ENCODE measurements around the gene CHST13. TPM values are rescaled to one million over a fixed set of nuclear protein-coding genes. Genes with fewer than 3 reads are reported as not detected.

Gene CHST13
- total and polyA plus RNA-seq, 4 donors, result 0.28 to 0.44 (median 0.30) TPM; not detected in 1

- DNase-seq (ENCODE audit: low read depth in 4 of 6, low spot score in 6 of 6), result peak in 1 of 6 donors; percentile 56
- 56% methylated on average over 17 of the region's 17 CpGs for WGBS (ENCODE audit: insufficient coverage)
- Histone ChIP-seq H3K27ac (ENCODE audit: low read depth, low read length) (no peak overlapping the region), H3K27me3 (ENCODE audit: control insufficient read depth, insufficient read depth, low read length) (no peaks in the 10 kb centered on the region), H3K4me3 (ENCODE audit: low read depth, low read length) (no peak overlapping the region), H3K4me1 (ENCODE audit: control insufficient read depth, insufficient read depth, low read length) (peaks cover 16% of the 10 kb centered on the region), H3K36me3 (ENCODE audit: control insufficient read depth, insufficient read depth, low read length) (no peaks in the 10 kb centered on the region), H3K9me3 (ENCODE audit: control insufficient read depth, insufficient read depth, low read length) (no peaks in the 10 kb centered on the region)
Observed at GRCh38 chr3:126487151-126487771, 36.7 kb upstream of the CHST13 start.

GRCh38 chr3:126488185-126488584, 35.8 kb upstream of the CHST13 start:
- H3K4me3 ChIP-seq (ENCODE audit: low read depth, low read length), result no peak overlapping the region
- no peak overlapping the region for H3K27ac ChIP-seq (ENCODE audit: low read depth, low read length)
- no peak for DNase-seq (ENCODE audit: low read depth in 4 of 6, low spot score in 6 of 6)
- H3K4me1 ChIP-seq (ENCODE audit: control insufficient read depth, insufficient read depth, low read length), result peaks cover 15% of the 10 kb centered on the region
- 90% methylated on average over 14 of the region's 14 CpGs for WGBS (ENCODE audit: insufficient coverage)
- no peaks in the 10 kb centered on the region for H3K27me3 ChIP-seq (ENCODE audit: control insufficient read depth, insufficient read depth, low read length)
- H3K36me3 ChIP-seq (ENCODE audit: control insufficient read depth, insufficient read depth, low read length), result no peaks in the 10 kb centered on the region
- no peaks in the 10 kb centered on the region for H3K9me3 ChIP-seq (ENCODE audit: control insufficient read depth, insufficient read depth, low read length)

- Histone ChIP-seq H3K27ac (ENCODE audit: low read depth, low read length) (no peak overlapping the region), H3K4me3 (ENCODE audit: low read depth, low read length) (no peak overlapping the region), H3K36me3 (ENCODE audit: control insufficient read depth, insufficient read depth, low read length) (no peaks in the 10 kb centered on the region), H3K9me3 (ENCODE audit: control insufficient read depth, insufficient read depth, low read length) (no peaks in the 10 kb centered on the region), H3K27me3 (ENCODE audit: control insufficient read depth, insufficient read depth, low read length) (no peaks in the 10 kb centered on the region), H3K4me1 (ENCODE audit: control insufficient read depth, insufficient read depth, low read length) (peaks cover 19% of the 10 kb centered on the region)
- 96% methylated on average over 13 of the region's 16 CpGs for WGBS (ENCODE audit: insufficient coverage)
- DNase-seq (ENCODE audit: low read depth in 4 of 6, low spot score in 6 of 6), result no peak
Observed at GRCh38 chr3:126488886-126489569, 34.9 kb upstream of the CHST13 start.

- Histone ChIP-seq H3K4me3 (ENCODE audit: low read depth, low read length) (no peak overlapping the region), H3K4me1 (ENCODE audit: control insufficient read depth, insufficient read depth, low read length) (peaks cover 26% of the 10 kb centered on the region), H3K9me3 (ENCODE audit: control insufficient read depth, insufficient read depth, low read length) (no peaks in the 10 kb centered on the region), H3K36me3 (ENCODE audit: control insufficient read depth, insufficient read depth, low read length) (peaks cover under 1% of the 10 kb centered on the region), H3K27me3 (ENCODE audit: control insufficient read depth, insufficient read depth, low read length) (no peaks in the 10 kb centered on the region), H3K27ac (ENCODE audit: low read depth, low read length) (no peak overlapping the region)
- no peak for DNase-seq (ENCODE audit: low read depth in 4 of 6, low spot score in 6 of 6)
- 84% methylated on average over 6 of the region's 6 CpGs for WGBS (ENCODE audit: insufficient coverage)
Observed at GRCh38 chr3:126490619-126491018, 33.3 kb upstream of the CHST13 start.

- DNase-seq (ENCODE audit: low read depth in 4 of 6, low spot score in 6 of 6), result no peak
- Histone ChIP-seq H3K4me1 (ENCODE audit: control insufficient read depth, insufficient read depth, low read length) (peaks cover 23% of the 10 kb centered on the region), H3K27ac (ENCODE audit: low read depth, low read length) (no peak overlapping the region), H3K4me3 (ENCODE audit: low read depth, low read length) (no peak overlapping the region), H3K27me3 (ENCODE audit: control insufficient read depth, insufficient read depth, low read length) (no peaks in the 10 kb centered on the region), H3K9me3 (ENCODE audit: control insufficient read depth, insufficient read depth, low read length) (no peaks in the 10 kb centered on the region), H3K36me3 (ENCODE audit: control insufficient read depth, insufficient read depth, low read length) (peaks cover 3% of the 10 kb centered on the region)
- 93% methylated on average over 14 of the region's 21 CpGs for WGBS (ENCODE audit: insufficient coverage)
Observed at GRCh38 chr3:126491221-126492013, 32.5 kb upstream of the CHST13 start.

GRCh38 chr3:126493051-126493450, 30.9 kb upstream of the CHST13 start:
- Histone ChIP-seq H3K27ac (ENCODE audit: low read depth, low read length) (no peak overlapping the region), H3K36me3 (ENCODE audit: control insufficient read depth, insufficient read depth, low read length) (peaks cover 3% of the 10 kb centered on the region), H3K9me3 (ENCODE audit: control insufficient read depth, insufficient read depth, low read length) (no peaks in the 10 kb centered on the region), H3K4me3 (ENCODE audit: low read depth, low read length) (no peak overlapping the region), H3K4me1 (ENCODE audit: control insufficient read depth, insufficient read depth, low read length) (peaks cover 11% of the 10 kb centered on the region), H3K27me3 (ENCODE audit: control insufficient read depth, insufficient read depth, low read length) (no peaks in the 10 kb centered on the region)
- 93% methylated on average over 10 of the region's 14 CpGs for WGBS (ENCODE audit: insufficient coverage)
- DNase-seq (ENCODE audit: low read depth in 4 of 6, low spot score in 6 of 6), result no peak

GRCh38 chr3:126493739-126494138, 30.2 kb upstream of the CHST13 start:
- Histone ChIP-seq H3K27ac (ENCODE audit: low read depth, low read length) (no peak overlapping the region), H3K9me3 (ENCODE audit: control insufficient read depth, insufficient read depth, low read length) (no peaks in the 10 kb centered on the region), H3K36me3 (ENCODE audit: control insufficient read depth, insufficient read depth, low read length) (peaks cover 3% of the 10 kb centered on the region), H3K4me1 (ENCODE audit: control insufficient read depth, insufficient read depth, low read length) (peaks cover 11% of the 10 kb centered on the region), H3K27me3 (ENCODE audit: control insufficient read depth, insufficient read depth, low read length) (no peaks in the 10 kb centered on the region), H3K4me3 (ENCODE audit: low read depth, low read length) (no peak overlapping the region)
- 43% methylated on average over 7 of the region's 9 CpGs for WGBS (ENCODE audit: insufficient coverage)
- peak in 2 of 6 donors; percentile 20 to 26 for DNase-seq (ENCODE audit: low read depth in 4 of 6, low spot score in 6 of 6)

- peak in 1 of 6 donors; percentile 43 for DNase-seq (ENCODE audit: low read depth in 4 of 6, low spot score in 6 of 6)
- H3K9me3 ChIP-seq (ENCODE audit: control insufficient read depth, insufficient read depth, low read length), result no peaks in the 10 kb centered on the region
- H3K4me3 ChIP-seq (ENCODE audit: low read depth, low read length), result no peak overlapping the region
- H3K4me1 ChIP-seq (ENCODE audit: control insufficient read depth, insufficient read depth, low read length), result peaks cover 11% of the 10 kb centered on the region
- no peak overlapping the region for H3K27ac ChIP-seq (ENCODE audit: low read depth, low read length)
- no peaks in the 10 kb centered on the region for H3K27me3 ChIP-seq (ENCODE audit: control insufficient read depth, insufficient read depth, low read length)
- H3K36me3 ChIP-seq (ENCODE audit: control insufficient read depth, insufficient read depth, low read length), result peaks cover 3% of the 10 kb centered on the region
- WGBS (ENCODE audit: insufficient coverage), result 46% methylated on average over 12 of the region's 12 CpGs
Observed at GRCh38 chr3:126494204-126494969, 29.6 kb upstream of the CHST13 start.

- DNase-seq (ENCODE audit: low read depth in 4 of 6, low spot score in 6 of 6), result no peak
- H3K27me3 ChIP-seq (ENCODE audit: control insufficient read depth, insufficient read depth, low read length), result no peaks in the 10 kb centered on the region
- WGBS (ENCODE audit: insufficient coverage), result 86% methylated on average over 3 of the region's 6 CpGs
- H3K9me3 ChIP-seq (ENCODE audit: control insufficient read depth, insufficient read depth, low read length), result no peaks in the 10 kb centered on the region
- H3K27ac ChIP-seq (ENCODE audit: low read depth, low read length), result no peak overlapping the region
- H3K4me1 ChIP-seq (ENCODE audit: control insufficient read depth, insufficient read depth, low read length), result peaks cover 11% of the 10 kb centered on the region
- no peak overlapping the region for H3K4me3 ChIP-seq (ENCODE audit: low read depth, low read length)
- peaks cover 3% of the 10 kb centered on the region for H3K36me3 ChIP-seq (ENCODE audit: control insufficient read depth, insufficient read depth, low read length)
Observed at GRCh38 chr3:126494970-126495230, 29.1 kb upstream of the CHST13 start.
